ENCODE results near the gene CD109.
"Not testable (repeated sequence)": the region's sequence is repeated elsewhere in the genome, so short reads cannot be mapped to it uniquely, and the experiment has no call there.

CD109 gene

DNA sequence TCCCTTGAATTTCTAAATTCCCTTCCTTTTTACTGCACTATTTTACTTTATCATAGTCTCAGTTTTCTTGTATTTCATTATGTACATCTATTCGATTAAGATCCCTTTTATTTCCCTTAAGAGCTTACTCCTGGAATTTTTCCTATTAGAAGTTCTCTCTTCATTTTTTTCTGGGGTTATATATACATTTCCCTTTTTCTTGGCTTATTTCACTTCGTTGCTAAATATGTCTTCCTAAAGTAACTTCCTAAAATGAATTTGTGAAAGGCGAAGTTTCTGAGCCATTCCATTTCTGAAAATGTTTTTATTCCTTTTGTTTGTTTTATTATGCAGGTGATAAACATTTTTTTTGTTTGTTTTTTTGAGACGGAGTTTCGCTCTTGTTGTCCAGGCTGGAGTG, 5.9 kb upstream of the CD109 start:
- no peak for DNase-seq

DNA sequence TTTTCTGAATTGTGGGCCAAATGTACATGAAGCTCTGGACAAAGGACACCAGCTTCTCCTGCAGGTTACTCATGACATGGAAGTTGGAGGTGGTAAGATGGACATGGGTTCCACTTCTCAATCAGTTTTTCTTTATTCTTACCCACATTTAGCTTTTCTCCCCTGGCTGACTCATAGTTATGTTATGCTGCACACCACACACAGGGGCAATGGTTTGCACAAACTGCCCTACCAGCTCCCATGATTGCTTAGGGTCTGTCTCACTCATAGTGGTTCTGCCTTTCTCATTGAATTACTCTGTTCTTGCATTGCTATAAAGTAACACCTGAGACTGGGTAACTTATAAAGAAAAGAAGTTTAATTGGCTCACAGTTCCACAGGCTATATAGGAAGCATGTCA, 4.5 kb upstream of the CD109 start:
- DNase-seq = no peak

DNA sequence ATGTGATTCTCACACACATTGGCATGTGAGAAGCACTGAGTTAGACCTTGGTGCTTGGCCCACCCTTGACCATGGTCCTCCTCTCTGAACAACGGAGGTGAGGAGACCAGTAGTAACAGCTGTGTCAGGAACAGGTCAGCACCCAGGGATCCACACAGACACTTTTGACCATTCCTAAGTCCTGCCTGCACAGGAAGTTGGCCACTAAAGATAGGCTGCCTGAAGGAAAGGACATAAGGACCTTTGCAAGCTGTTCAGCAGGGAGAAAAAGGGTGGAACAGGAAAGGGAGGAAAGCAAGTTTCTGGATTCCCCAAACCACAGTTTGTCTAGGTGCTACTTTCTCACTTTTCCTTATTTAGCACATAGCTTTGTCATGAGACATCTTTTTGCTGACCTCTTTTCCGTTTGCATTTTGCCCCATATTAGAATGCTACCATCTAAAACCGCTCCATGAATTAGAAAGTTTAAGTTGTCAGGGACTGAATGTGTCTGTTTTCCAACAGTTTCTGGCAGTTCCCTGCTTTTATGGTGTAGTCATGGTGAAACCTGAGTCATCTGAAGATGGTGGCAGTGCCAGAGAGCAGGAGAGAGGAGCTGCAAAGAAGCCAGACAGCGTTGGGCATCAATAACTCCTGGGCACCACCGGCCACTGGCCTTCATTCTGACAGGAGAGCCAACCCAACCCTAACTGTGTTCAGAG, 1.1 kb upstream of the CD109 start:
- no peak for DNase-seq

DNA sequence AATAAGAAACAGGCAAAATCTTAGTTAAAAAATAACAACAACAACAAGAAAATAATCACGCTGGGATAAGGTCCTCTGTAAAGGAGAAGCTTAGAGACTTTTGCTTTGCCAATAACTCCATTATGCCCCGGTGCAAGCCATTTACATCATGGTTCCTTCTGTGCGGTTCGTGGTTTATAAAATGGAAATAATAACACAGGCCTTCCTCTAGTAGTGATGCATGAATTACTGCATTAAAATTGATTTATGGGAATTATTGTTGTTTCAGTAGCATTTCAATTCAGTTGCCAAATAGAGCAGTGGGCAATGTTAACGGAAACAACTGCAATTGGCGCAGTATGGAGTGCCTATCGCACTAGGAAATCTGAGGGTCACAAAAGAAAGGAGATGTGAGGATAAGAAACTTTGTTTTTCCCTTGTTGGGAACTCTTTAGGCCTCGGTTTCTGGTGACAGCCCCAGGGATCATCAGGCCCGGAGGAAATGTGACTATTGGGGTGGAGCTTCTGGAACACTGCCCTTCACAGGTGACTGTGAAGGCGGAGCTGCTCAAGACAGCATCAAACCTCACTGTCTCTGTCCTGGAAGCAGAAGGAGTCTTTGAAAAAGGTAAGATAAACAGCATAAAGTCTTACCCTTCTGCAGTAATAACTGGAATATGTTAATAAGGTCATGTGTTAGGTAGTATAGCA, 1.1 kb downstream of the CD109 start:
- DNase-seq = no peak

DNA sequence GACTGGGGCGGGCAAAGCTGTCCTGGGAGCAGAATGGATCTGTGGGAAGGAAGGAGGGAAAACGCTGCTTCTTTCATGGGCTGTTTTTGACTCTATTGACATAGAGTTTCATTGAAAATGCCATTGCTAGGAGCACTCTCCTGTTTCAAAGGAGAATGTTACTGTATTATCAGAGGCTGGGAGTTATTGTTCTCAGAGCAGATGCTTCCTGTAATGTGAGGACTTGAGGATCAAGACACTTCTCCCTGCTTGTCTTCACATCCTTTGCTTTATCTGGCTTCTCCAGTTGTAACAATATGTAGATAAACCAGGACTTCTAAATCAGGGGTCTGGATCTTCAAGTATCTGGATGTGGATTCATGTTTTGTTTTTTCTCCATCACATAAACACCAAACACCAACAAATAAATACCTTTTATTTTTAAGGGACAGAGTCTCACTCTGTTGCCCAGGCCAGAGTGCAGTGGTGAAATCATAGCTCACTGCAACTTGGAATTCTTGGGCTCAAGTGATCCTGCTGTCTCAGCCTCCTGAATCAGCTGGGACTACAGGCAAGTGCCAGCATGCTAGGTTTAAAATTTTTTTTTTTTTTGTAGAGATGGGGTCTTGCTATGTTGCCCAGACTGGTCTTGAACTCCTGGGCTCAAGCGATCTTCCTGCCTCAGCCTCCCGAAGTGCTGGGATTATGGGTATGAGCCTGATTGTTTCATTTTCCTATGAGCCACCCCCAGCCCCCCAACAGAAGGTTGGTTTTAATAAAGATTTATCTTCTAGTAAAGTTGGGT, 3.9 kb downstream of the CD109 start:
- no peak for DNase-seq

DNA sequence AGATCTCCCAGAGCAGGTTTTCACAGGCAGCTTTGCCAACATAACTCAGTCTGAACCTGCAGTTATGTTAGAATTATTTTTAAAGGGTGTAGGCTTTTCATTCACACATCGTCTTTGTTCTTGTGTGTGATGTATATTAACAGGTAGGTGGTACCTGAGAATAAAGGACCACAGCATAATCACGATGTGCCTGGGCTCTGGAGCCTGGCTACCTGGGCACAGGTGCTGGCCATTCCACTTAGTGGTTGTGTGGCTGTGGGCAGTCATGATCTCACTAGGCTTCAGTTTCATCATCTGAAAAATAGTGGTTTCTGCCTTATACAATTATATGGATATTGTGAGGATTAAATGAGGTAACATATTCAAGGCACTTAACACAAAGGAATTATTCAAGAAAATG, 6.4 kb downstream of the CD109 start:
- DNase-seq = no peak

DNA sequence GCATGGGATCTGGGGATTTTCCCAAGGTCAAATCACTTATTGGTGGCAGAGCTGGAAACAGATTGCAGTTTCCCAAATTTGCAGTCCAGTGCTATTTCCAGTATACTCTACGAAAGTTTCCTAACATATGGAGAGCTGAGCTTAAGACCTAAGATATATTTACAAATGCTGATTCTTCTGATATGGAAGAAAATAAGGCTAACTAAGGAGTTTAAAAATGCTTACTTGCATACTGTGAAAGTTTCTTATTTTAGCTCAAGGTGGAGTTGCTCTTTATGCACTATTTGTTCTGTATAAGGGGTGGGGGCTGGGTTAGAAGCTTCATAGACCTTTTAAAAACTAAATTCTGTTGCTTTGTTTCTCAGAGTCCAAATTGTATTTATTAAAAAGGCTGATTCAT, 7.5 kb downstream of the CD109 start:
- no peak for DNase-seq

DNA sequence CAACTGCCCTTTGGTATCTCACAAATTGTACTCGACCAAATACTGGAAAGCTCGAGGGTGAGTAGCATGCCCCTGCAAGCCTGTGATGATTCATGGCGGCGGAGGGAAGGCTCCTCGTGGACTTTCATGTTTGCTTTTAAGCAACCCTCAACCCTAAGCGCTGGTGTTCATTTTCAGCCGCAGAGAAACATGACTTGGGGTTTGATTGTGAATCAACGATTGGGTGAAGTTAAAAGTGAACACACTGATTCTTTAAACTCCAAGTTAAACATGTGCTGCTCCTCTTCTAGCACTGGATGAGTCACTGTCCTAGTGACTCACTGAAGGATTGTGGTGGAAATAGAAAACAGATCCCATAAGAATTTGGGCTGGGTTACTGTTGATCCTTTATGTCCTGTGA, 8.3 kb downstream of the CD109 start:
- DNase-seq = no peak

DNA sequence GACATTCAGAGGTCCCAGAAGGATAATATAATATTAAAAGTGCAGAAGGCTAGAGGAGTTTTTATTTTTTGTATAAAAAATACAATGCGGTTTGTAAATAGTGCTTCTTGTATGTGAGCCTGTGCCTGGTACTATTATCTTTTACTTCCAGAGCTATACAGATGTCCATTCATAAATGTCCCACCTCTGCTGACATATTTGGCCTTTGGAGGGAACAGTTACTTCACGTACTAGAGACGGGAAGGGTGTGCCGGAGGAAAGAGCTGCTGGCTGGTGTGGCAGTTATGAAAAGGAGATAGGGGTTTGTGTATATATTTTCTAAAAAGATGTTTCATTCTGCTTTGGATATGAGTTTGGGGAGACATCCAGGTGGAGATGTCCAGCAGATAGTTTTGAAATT, 8.8 kb downstream of the CD109 start:
- DNase-seq = no peak

DNA sequence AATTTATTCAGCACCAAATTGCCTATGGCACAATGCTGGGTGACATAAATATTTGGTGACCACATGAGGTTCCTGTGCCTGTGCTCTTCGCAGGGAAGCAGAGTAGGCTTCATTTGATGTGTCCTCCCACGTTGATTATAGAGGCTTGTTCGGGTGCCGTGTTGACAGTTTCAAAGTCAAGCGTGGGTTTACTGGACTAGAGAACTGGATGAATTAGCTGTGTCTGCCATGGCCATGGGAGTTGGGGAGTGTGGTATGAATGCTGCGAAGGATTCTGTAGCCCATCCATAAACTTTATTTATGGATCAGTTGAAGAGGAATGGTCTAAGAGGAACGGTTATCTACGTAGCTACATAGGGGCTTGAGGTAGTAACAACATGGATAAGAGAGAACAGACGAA, 11.0 kb downstream of the CD109 start:
- no peak for DNase-seq

DNA sequence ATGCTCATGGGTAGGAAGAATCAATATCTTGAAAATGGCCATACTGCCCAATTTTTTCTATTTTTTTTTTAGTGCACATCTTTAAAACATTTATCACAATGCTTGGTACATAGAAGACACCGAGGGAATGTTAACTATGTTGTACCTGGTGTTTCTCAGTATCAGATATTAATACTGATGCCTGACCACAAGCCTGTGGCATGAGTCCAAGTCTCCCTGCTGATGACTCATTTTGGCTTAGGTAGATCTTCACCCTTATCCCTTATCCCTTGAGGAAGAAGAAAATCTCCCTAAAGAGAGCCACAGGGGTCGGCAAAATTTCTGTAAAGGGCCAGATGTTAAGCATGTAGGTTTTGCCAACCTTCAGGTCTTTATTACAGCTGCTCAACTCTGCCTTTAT, 14.5 kb downstream of the CD109 start:
- no peak for DNase-seq

DNA sequence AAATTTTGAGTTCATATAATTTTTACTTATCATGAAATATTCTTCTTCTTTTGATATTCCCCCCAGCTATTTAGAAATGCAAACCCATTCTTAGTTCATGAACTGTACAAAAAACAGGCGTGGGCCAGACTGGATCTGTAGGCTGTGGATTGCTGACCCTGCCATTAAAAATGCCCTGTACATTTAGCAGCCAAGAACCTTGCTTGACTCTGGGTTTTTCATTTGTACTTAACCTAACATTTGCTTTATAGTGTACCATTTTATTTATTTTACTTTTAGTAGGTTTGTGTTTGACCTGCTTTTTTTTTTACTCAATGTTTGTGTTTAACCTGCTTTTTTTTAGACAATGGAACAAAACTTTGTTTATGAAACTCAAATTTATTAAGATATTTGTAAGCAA, 14.9 kb downstream of the CD109 start:
- DNase-seq = no peak

DNA sequence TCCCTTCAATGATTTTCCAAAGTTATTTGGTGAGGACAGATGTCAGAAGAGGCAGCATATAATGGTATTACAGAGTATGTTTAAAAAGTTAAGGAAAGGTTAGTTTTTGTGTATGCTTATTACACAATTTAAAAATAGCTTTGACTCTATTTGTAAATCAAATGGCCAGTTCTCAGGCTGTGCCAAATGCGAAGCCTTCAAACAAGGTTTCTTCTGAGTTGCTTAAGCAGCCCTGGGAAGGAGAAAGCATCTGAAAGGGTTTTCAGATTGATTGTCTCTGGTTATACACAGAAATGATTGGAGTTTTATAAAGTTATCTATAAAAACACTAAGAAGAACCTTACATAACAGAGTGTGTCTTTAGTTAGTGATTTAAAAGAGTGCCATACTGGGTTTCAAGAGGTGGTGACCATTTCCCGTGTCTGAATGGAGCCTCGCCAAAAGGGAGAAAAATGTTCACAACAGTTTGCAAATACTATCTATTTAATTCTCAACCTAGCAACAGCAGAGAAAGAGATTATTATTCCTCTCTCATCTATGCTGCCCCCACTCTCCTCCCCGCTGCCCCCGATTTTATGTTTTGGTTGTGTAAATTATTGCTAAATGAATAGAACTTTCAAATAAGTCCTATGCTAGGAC, 16.7 kb downstream of the CD109 start:
- no peak for DNase-seq

DNA sequence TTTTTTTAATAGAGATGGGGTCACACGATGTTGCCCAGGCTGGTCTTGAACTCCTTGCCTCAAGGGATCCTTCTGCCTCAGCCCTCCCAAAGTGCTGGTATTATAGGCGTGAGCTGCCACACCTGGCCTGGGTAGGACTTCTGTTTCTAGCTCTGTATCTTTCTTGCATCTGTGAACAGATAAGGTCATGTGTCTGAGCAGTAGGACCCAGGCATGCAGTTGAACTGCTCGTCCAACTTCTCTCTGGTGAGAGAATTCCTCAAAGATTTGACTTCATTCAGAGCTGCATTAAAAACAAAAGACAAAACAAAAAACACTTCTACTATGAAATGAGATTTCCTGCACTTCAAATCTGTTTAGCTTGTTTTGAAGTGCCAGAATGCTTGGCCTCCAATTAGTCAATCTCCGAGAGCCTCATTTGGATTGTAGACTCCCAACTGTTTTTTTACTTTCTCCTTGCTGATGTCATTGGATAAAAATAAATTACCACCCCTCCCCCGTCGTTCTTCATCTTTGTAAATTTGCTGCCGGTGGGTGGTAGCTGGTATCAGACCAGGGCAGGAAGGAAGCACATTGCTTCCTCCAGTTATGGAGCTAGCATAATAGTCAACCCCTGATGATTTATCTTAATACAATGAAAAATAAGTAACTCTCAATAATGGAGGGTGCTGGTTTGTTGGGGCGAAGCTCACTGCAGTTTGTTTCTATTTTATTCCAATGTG, 17.6 kb downstream of the CD109 start:
- no peak for DNase-seq

DNA sequence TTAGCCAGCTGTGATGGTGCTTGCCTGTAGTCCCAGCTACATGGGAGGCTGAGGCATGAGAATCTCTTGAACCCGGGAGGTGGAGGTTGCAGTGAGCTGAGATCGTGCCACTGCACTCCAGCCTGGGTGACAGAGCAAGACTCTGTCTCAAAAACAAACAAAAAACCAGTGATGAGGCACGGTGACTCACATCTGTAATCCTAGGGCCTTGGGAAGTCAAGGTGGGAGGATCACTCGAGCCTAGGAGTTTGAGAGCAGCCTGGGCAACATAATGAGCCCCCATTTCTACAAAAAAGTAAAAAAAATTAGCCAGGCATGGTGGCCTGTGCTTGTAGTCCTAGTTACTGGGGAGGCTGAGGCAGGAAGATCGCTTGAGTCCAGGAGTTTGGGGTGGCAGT, 19.1 kb downstream of the CD109 start:
- not testable (repeated sequence) for DNase-seq

DNA sequence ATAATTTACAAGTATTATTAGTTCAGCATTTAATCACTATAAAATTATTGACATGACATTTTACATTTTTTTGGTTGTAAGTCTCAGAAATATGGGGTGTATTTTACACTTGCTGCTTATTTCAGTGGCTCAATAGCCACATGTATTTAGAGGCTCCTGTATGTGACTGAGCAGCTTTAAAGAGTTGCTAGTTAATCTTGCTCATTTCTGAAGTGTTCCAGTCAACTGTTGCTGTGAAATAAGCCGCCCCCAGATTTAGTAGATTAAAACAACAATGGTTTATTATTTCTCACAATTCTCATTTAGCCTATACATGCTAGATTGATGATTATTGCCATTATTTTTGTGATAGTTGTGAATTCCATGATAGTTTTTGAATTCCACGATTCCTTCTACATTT, 23.0 kb downstream of the CD109 start:
- no peak for DNase-seq

DNA sequence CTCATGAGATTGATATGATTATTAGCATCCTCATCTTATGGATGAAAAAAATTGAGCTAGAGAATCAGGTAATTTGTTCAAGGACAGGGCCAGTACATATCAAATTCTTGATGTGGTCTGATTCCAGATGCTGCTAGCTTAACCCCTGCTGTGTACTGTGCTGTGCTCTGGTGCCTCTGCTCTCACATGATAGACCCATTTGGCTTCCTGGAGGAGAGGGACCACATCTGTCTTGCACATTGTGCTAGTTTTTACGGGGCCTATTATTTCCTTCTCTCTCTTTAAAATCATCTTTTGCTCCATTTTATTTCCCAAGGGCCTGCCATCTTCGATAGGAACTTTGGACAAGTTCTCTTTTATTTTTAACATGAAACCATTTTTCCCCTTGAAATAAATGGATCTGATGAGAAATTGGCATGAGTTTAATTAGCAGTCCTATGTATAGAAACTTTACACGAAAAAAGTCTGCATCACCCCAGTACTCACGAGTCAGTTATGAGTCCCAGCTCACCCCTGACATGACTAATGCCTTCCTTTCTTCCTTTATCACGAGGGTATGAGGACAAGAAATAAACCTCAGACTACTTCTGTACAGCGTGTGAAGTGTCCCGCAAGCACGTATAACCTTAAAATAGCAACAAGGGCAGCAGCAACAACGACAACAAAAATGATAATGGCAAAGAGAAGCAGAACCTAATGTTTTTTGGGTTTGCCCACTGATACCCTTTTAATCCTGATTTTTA, 26.5 kb downstream of the CD109 start:
- no peak for DNase-seq

DNA sequence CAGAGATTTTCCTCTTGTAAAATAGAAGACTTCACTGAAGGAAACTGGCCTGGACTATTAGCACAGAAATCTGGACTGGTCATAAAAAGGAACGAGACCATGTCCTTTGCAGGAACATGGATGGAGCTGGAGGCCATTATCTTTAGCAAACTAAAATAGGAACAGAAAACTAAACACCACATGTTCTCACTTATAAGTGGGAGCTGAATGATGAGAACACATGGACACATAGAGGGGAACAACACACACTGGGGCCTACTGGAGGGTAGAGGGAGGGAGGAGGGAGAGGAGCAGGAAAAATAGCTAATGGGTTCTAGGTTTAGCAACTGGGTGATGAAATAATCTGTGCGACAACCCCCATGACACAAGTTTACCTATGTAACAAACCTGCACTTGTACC, 27.5 kb downstream of the CD109 start:
- not testable (repeated sequence) for DNase-seq

DNA sequence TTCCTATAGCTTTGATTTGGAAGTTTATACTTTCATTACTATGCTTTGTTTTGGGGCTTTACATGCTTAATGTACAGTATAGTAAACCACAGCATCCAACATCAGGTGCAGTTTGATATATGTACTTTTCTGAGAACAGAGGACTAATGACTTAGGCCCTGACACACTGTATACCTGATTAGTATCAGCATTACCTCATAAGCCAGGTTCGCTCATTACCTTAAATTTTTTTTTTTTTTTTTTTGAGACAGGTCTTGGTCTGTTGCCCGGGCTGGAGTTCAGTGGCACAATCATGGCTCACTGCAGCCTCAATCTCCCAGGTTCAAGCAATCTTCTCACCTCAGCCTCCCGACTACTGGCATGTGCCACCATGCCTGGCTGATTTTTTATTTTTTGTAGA, 28.4 kb downstream of the CD109 start:
- no peak for DNase-seq

DNA sequence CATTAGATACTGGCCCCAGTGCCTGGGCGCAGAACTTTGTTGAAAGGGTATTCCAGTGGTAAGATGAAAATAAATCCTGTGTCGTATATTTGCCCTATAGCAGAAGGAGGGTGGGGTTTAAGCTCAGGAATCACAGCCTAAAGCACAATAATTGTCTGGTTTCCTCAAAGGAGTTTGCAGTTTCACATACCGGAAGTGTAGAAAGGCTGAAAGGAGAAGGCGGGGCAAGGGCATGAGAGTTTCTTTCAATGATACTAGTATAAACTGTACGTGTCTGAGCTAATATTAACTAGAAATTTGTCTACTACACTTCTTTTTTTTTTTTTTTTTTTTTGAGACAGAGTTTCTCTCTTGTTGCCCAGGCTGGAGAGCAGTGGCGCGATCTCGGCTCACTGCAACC, 29.2 kb downstream of the CD109 start:
- DNase-seq = not testable (repeated sequence)

DNA sequence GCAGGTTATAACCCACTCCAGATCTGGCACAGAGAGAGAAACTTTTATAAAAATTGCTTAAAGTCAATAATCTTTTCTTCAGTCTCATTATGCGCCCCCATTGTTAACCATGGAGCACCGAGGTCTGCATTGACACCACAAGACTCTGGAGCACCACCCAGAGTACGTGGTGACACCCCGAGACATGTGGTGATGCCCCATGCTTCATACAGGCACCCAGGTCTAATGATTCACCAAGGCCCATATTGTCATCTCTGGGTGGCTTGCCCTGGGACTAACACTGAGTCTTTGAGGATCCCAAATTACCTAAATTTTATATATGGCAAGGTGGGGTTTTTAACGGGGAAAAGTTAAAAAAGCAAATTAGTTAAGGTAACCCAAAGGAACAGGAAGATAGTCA, 31.1 kb downstream of the CD109 start:
- DNase-seq = no peak

DNA sequence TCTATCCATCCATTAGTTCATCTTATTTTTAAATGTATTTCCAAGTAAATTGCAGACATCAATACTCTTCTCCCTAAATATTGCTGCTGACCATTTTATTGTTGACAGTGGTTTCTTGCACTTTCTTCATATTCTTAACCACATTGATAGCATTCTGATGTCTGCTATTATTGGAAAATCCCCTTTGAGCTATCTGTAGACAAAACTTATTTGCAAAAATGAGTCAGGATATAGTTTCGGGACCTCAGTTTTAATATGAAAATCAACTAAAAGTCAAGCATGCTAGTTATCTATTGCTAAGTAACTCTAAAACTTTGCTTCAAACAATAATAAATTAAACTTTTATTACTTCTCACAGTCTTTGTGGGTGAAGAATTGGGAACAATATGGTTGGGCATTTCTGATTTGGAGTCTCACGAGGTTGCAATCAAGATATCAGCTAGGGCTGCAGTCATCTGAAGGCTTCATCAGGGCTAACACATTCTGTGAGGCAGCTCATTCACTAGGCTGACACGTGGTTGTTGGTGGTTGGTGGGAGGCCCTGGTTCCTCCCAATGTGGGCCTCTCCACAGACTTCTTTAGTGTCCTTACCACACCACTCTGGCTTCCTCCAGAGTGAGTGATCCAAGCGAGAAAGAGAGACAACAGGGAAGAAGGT, 32.7 kb downstream of the CD109 start:
- DNase-seq = no peak
